GM21423 (cell line): ENCODE data around the gene CAPN5.

Experiments
- ATAC-seq: cut with Tn5 transposase; IDR thresholded peaks from one replicate; pipeline ENCODE4 v1.9.1; 2021; ENCODE audit warnings: mild to moderate bottlenecking, moderate library complexity; ENCODE audit not compliant: unreplicated experiment

The CAPN5 gene

GRCh38 chr11:77114089-77114463 is 47.3 kb downstream of the CAPN5 start:
- ATAC-seq, result no peak

GRCh38 chr11:77115181-77115611 is 48.4 kb downstream of the CAPN5 start:
- no peak for ATAC-seq

GRCh38 chr11:77115956-77116355 is 49.2 kb downstream of the CAPN5 start:
- no peak for ATAC-seq

GRCh38 chr11:77117492-77117891 is 50.7 kb downstream of the CAPN5 start:
- ATAC-seq, result no peak

- no peak for ATAC-seq
Observed at GRCh38 chr11:77118086-77118485, 51.3 kb downstream of the CAPN5 start.

- no peak for ATAC-seq
Observed at GRCh38 chr11:77118971-77119370, 52.2 kb downstream of the CAPN5 start.

GRCh38 chr11:77119531-77119936 is 52.8 kb downstream of the CAPN5 start:
- no peak for ATAC-seq

GRCh38 chr11:77120571-77120970 is 53.8 kb downstream of the CAPN5 start:
- ATAC-seq, result no peak

GRCh38 chr11:77121096-77121640 is 54.4 kb downstream of the CAPN5 start:
- no peak for ATAC-seq

- no peak for ATAC-seq
Observed at GRCh38 chr11:77121876-77122575, 55.3 kb downstream of the CAPN5 start.

- no peak for ATAC-seq
Observed at GRCh38 chr11:77122576-77123212, 55.9 kb downstream of the CAPN5 start.

GRCh38 chr11:77123591-77123990 is 56.8 kb downstream of the CAPN5 start:
- no peak for ATAC-seq

GRCh38 chr11:77124041-77124440 is 57.3 kb downstream of the CAPN5 start:
- ATAC-seq, result no peak

GRCh38 chr11:77124488-77124887 is 57.7 kb downstream of the CAPN5 start:
- no peak for ATAC-seq

- ATAC-seq, result no peak
Observed at GRCh38 chr11:77125191-77125590, 58.4 kb downstream of the CAPN5 start.

GRCh38 chr11:77125695-77126094 is 58.9 kb downstream of the CAPN5 start:
- no peak for ATAC-seq

- no peak for ATAC-seq
Observed at GRCh38 chr11:77126156-77126775, 59.5 kb downstream of the CAPN5 start.

- no peak for ATAC-seq
Observed at GRCh38 chr11:77126861-77127234, 60.1 kb downstream of the CAPN5 start.

GRCh38 chr11:77127235-77127911 is 60.6 kb downstream of the CAPN5 start:
- no peak for ATAC-seq

GRCh38 chr11:77127920-77128691 is 61.3 kb downstream of the CAPN5 start, which contains the start of gene MYO7A:
Gene MYO7A (plus strand): TSS chr11:77128246. CDS start chr11:77130635, 2,389 bp downstream.
- no peak for ATAC-seq
